GM19372 (cell line): ENCODE results near the gene SIGLEC5.
A peak's percentile ranks its signal among the peaks of the same experiment; 100 is the strongest.

Experiments
- ATAC-seq: cut with Tn5 transposase; IDR thresholded peaks from one replicate; pipeline ENCODE4 v1.9.1; 2021; ENCODE audit warnings: mild to moderate bottlenecking, low read depth, moderate library complexity; ENCODE audit not compliant: unreplicated experiment

Gene SIGLEC5

GRCh38 chr19:51592521-51592920 is 37.7 kb downstream of the SIGLEC5 start:
- no peak for ATAC-seq

- no peak for ATAC-seq
These were observed 39.8 kb downstream of the SIGLEC5 start for GRCh38 chr19:51590441-51590840.

GRCh38 chr19:51589511-51589910 is 40.7 kb downstream of the SIGLEC5 start:
- no peak for ATAC-seq

GRCh38 chr19:51587264-51588191 is 42.7 kb downstream of the SIGLEC5 start:
- no peak for ATAC-seq

GRCh38 chr19:51586799-51587198 is 43.4 kb downstream of the SIGLEC5 start:
- no peak for ATAC-seq

- no peak for ATAC-seq
These were observed 44.0 kb downstream of the SIGLEC5 start for GRCh38 chr19:51586103-51586728.

GRCh38 chr19:51576850-51577249 is 53.4 kb downstream of the SIGLEC5 start:
- no peak for ATAC-seq

- no peak for ATAC-seq
These were observed 56.9 kb downstream of the SIGLEC5 start for GRCh38 chr19:51573331-51573730.

GRCh38 chr19:51572908-51573307 is 57.3 kb downstream of the SIGLEC5 start:
- ATAC-seq = no peak

- no peak for ATAC-seq
These were observed 57.8 kb downstream of the SIGLEC5 start for GRCh38 chr19:51572410-51572809.

GRCh38 chr19:51571599-51571998 is 58.6 kb downstream of the SIGLEC5 start:
- ATAC-seq = no peak

GRCh38 chr19:51570962-51571575 is 59.1 kb downstream of the SIGLEC5 start, which contains the start of gene ZNF175:
Gene ZNF175 (plus strand): TSS chr19:51571283. CDS start chr19:51573330, 2,047 bp downstream.
- ATAC-seq = peak; percentile 87

- ATAC-seq = no peak
These were observed 61.7 kb downstream of the SIGLEC5 start for GRCh38 chr19:51568456-51568855.

- no peak for ATAC-seq
These were observed 62.6 kb downstream of the SIGLEC5 start for GRCh38 chr19:51567583-51567982.

GRCh38 chr19:51566489-51567100 is 63.6 kb downstream of the SIGLEC5 start:
- ATAC-seq = no peak

- no peak for ATAC-seq
These were observed 64.6 kb downstream of the SIGLEC5 start for GRCh38 chr19:51565583-51565982.

GRCh38 chr19:51564791-51565190 is 65.4 kb downstream of the SIGLEC5 start:
- no peak for ATAC-seq
